GM23338 (cell line): ENCODE measurements around the gene DNAH11. TPM values are rescaled to one million over a fixed set of nuclear protein-coding genes. Genes with fewer than 3 reads are reported as not detected.

Experiments
- ATAC-seq: fragments of 200-7000 bp; cut with Tn5 transposase; 3 replicates; pipeline ENCODE4 v1.9.1; 2020
- DNase-seq: peaks from one replicate; pipeline ENCODE4 v3.0.0-alpha.2; 2015; ENCODE audit warnings: low spot score
- H2AFZ ChIP-seq: fragments of 200-600 bp; sonication (generic); 2 replicates; pipeline ENCODE4 v1.8.0; 2016; ENCODE audit warnings: antibody characterized with exemption, mild to moderate bottlenecking, moderate library complexity
- H3F3A ChIP-seq: fragments of 200-600 bp; sonication (generic); replicated peaks from 2 replicates; pipeline ENCODE4 v1.8.0; 2017; ENCODE audit warnings: antibody characterized with exemption, mixed run types, low read depth
- H3K27ac ChIP-seq: fragments of 200-600 bp; sonication (generic); 2 replicates; pipeline ENCODE4 v1.6.1; 2016; ENCODE audit warnings: low read depth
- H3K27me3 ChIP-seq: fragments of 200-600 bp; sonication (generic); 2 replicates; pipeline ENCODE4 v1.8.0; 2016; ENCODE audit warnings: mild to moderate bottlenecking, mixed run types, moderate library complexity; ENCODE audit not compliant: insufficient read depth
- H3K36me3 ChIP-seq: fragments of 200-600 bp; sonication (generic); 2 replicates; pipeline ENCODE4 v1.8.0; 2016; ENCODE audit warnings: mild to moderate bottlenecking; ENCODE audit not compliant: insufficient read depth
- H3K4me1 ChIP-seq: fragments of 200-600 bp; sonication (generic); 2 replicates; pipeline ENCODE4 v1.8.0; 2016; ENCODE audit warnings: mild to moderate bottlenecking, moderate library complexity; ENCODE audit not compliant: insufficient read depth
- H3K4me2 ChIP-seq: fragments of 200-600 bp; sonication (generic); 2 replicates; pipeline ENCODE4 v1.7.1; 2017; ENCODE audit warnings: mixed run types
- H3K4me3 ChIP-seq: fragments of 200-600 bp; sonication (generic); 2 replicates; pipeline ENCODE4 v1.6.1; 2016; ENCODE audit warnings: mixed run types
- H3K79me2 ChIP-seq: fragments of 200-600 bp; sonication (generic); replicated peaks from 2 replicates; pipeline ENCODE4 v1.8.0; 2017; ENCODE audit warnings: mild to moderate bottlenecking; ENCODE audit not compliant: insufficient read depth
- H3K9me2 ChIP-seq: fragments of 200-600 bp; sonication (generic); 2 replicates; pipeline ENCODE4 v1.8.0; 2017; ENCODE audit not compliant: insufficient read depth
- H4K20me1 ChIP-seq: fragments of 200-600 bp; sonication (generic); replicated peaks from 2 replicates; pipeline ENCODE4 v1.8.0; 2017; ENCODE audit warnings: mild to moderate bottlenecking; ENCODE audit not compliant: insufficient read depth
- H3K27ac Mint-ChIP-seq: 2 replicates; pipeline ENCODE4 v1.8.0; 2020; ENCODE audit warnings: inconsistent platforms, mild to moderate bottlenecking, moderate library complexity, mixed read lengths
- H3K27me3 Mint-ChIP-seq: 3 replicates; pipeline ENCODE4 v1.8.0; 2022; ENCODE audit warnings: low read depth, mild to moderate bottlenecking, moderate library complexity, mixed read lengths, inconsistent platforms; ENCODE audit not compliant: insufficient read depth, poor library complexity
- H3K36me3 Mint-ChIP-seq: 3 replicates; pipeline ENCODE4 v1.8.0; 2021; ENCODE audit warnings: low read depth, mild to moderate bottlenecking, inconsistent platforms, moderate library complexity, mixed read lengths
- H3K4me1 Mint-ChIP-seq: 3 replicates; pipeline ENCODE4 v1.8.0; 2020; ENCODE audit warnings: mild to moderate bottlenecking, inconsistent platforms, mixed read lengths
- H3K4me3 Mint-ChIP-seq: 3 replicates; pipeline ENCODE4 v1.8.0; 2021; ENCODE audit warnings: moderate library complexity, mild to moderate bottlenecking, inconsistent platforms, mixed read lengths
- H3K9me3 Mint-ChIP-seq: 3 replicates; pipeline ENCODE4 v1.8.0; 2020; ENCODE audit warnings: moderate library complexity, mild to moderate bottlenecking, inconsistent platforms, mixed read lengths
- CREB1 ChIP-seq: fragments of 250-450 bp; sonication (Bioruptor Pico); IDR thresholded peaks from 2 replicates; pipeline ENCODE4 v1.5.0; 2020; ENCODE audit warnings: low read depth, mild to moderate bottlenecking, moderate library complexity
- ETS1 ChIP-seq: IDR thresholded peaks from 2 replicates; pipeline ENCODE4 v1.6.1; 2016; ENCODE audit warnings: antibody characterized with exemption
- EZH2 ChIP-seq: fragments of 200-600 bp; sonication (generic); IDR thresholded peaks from one replicate; pipeline ENCODE4 v1.8.0; 2017; ENCODE audit warnings: antibody characterized with exemption, mild to moderate bottlenecking, low read depth; ENCODE audit not compliant: unreplicated experiment
- EZH2phosphoT487 ChIP-seq: fragments of 200-600 bp; sonication (generic); IDR thresholded peaks from one replicate; pipeline ENCODE4 v1.8.1; 2018; ENCODE audit warnings: antibody characterized with exemption; ENCODE audit not compliant: unreplicated experiment
- JUNB ChIP-seq: IDR thresholded peaks from one replicate; pipeline ENCODE4 v1.6.1; 2016; ENCODE audit warnings: antibody characterized with exemption; ENCODE audit not compliant: unreplicated experiment
- NANOG ChIP-seq: IDR thresholded peaks from 2 replicates; pipeline ENCODE4 v1.6.1; 2016; ENCODE audit warnings: antibody characterized with exemption, borderline replicate concordance
- POLR2AphosphoS5 ChIP-seq: IDR thresholded peaks from 2 replicates; pipeline ENCODE4 v1.6.1; 2016; ENCODE audit warnings: antibody characterized with exemption, low read depth
- STAT1 ChIP-seq: IDR thresholded peaks from one replicate; pipeline ENCODE4 v1.6.1; 2016; ENCODE audit warnings: antibody characterized with exemption; ENCODE audit not compliant: unreplicated experiment
- ZNF114 ChIP-seq: fragments of 250-450 bp; sonication (Bioruptor Pico); IDR thresholded peaks from 2 replicates; pipeline ENCODE4 v1.5.0; 2020; ENCODE audit warnings: mild to moderate bottlenecking, moderate library complexity
- ZNF331 ChIP-seq: fragments of 250-450 bp; sonication (Bioruptor Pico); IDR thresholded peaks from 2 replicates; pipeline ENCODE4 v1.5.0; 2020; ENCODE audit warnings: low read depth, mild to moderate bottlenecking, moderate library complexity
- ZNF462 ChIP-seq: fragments of 250-450 bp; sonication (Bioruptor Pico); IDR thresholded peaks from 2 replicates; pipeline ENCODE4 v1.5.0; 2020; ENCODE audit warnings: mild to moderate bottlenecking, moderate library complexity
- polyA plus RNA-seq: library from polyadenylated mRNA; unstranded; fragments of >200 nt; fragmentation: Nextera tagmentation; extraction: Ambion mirVana; gene quantifications from 2 replicates; pipeline ENCODE4 v1.2.1, GENCODE V29; 2016
- total RNA-seq: library from RNA; depleted of rRNA; stranded (reverse); fragments of >200 nt; shearing (Covaris generic); gene quantifications from 2 replicates; pipeline ENCODE4 v1.2.3, GENCODE V29; 2014
- TF ChIP-seq, protein P1 (sequence below), 2 experiments: fragments of 200-600 bp in 1 of 2; sonication (generic) in 1 of 2; conservative IDR thresholded peaks; 2 replicates each; pipeline versions ENCODE4 v1.5.1 to v1.6.1; 2016 to 2017; ENCODE audit warnings: antibody characterized with exemption in 2 of 2, low read depth in 2 of 2, mild to moderate bottlenecking in 2 of 2, moderate library complexity in 1 of 2
- TF ChIP-seq, protein P2 (sequence below): IDR thresholded peaks from one replicate; pipeline ENCODE4 v1.6.1; 2018; ENCODE audit warnings: antibody characterized with exemption; ENCODE audit not compliant: unreplicated experiment

The DNAH11 gene
- total and polyA plus RNA-seq, 2 experiments from 2014 or later = 9.3 TPM

DNA sequence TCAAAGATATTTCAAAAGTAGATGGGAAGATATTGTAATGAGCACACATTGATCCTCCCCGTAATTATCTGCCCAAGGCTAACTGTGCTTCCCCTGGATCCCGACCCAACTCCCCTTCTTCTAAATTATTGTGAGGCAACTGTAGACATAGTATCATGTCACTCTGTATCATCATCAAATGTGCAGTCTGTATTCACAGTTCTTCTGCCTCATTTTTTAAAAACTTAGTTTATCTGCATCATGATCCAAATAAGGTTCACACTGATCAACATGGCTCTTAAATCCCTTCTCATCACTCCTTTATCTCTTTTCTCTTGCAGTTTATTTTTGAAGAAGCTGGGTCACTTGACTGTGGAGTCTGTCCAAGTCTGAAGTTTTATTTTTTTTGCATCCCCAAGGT, 375.4 kb downstream of the DNAH11 start:
- peaks cover 37% of the 10 kb centered on the region for H3K36me3 Mint-ChIP-seq
- peaks cover 44% of the 10 kb centered on the region for H3K4me1 Mint-ChIP-seq
- H3K4me3 ChIP-seq = no peak overlapping the region
- no peak overlapping the region for H3K4me2 ChIP-seq
- H3K9me2 ChIP-seq = no peaks in the 10 kb centered on the region
- no peaks in the 10 kb centered on the region for H3F3A ChIP-seq
- TF ChIP-seq POLR2AphosphoS5 = no peak
- no peak for TF ChIP-seq NANOG
- no peak for TF ChIP-seq ETS1
- no peak for TF ChIP-seq STAT1
- no peak for TF ChIP-seq ZNF462
- TF ChIP-seq EZH2 = no peak
- TF ChIP-seq ZNF331 = no peak
- TF ChIP-seq, protein P1, sequence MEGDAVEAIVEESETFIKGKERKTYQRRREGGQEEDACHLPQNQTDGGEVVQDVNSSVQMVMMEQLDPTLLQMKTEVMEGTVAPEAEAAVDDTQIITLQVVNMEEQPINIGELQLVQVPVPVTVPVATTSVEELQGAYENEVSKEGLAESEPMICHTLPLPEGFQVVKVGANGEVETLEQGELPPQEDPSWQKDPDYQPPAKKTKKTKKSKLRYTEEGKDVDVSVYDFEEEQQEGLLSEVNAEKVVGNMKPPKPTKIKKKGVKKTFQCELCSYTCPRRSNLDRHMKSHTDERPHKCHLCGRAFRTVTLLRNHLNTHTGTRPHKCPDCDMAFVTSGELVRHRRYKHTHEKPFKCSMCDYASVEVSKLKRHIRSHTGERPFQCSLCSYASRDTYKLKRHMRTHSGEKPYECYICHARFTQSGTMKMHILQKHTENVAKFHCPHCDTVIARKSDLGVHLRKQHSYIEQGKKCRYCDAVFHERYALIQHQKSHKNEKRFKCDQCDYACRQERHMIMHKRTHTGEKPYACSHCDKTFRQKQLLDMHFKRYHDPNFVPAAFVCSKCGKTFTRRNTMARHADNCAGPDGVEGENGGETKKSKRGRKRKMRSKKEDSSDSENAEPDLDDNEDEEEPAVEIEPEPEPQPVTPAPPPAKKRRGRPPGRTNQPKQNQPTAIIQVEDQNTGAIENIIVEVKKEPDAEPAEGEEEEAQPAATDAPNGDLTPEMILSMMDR (conservative IDR thresholded peaks at IDR 0.05; ENCODE audit: low read depth in 2 of 2) = no peak
- TF ChIP-seq, protein P2, sequence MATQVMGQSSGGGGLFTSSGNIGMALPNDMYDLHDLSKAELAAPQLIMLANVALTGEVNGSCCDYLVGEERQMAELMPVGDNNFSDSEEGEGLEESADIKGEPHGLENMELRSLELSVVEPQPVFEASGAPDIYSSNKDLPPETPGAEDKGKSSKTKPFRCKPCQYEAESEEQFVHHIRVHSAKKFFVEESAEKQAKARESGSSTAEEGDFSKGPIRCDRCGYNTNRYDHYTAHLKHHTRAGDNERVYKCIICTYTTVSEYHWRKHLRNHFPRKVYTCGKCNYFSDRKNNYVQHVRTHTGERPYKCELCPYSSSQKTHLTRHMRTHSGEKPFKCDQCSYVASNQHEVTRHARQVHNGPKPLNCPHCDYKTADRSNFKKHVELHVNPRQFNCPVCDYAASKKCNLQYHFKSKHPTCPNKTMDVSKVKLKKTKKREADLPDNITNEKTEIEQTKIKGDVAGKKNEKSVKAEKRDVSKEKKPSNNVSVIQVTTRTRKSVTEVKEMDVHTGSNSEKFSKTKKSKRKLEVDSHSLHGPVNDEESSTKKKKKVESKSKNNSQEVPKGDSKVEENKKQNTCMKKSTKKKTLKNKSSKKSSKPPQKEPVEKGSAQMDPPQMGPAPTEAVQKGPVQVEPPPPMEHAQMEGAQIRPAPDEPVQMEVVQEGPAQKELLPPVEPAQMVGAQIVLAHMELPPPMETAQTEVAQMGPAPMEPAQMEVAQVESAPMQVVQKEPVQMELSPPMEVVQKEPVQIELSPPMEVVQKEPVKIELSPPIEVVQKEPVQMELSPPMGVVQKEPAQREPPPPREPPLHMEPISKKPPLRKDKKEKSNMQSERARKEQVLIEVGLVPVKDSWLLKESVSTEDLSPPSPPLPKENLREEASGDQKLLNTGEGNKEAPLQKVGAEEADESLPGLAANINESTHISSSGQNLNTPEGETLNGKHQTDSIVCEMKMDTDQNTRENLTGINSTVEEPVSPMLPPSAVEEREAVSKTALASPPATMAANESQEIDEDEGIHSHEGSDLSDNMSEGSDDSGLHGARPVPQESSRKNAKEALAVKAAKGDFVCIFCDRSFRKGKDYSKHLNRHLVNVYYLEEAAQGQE = no peak
- TF ChIP-seq JUNB = no peak
- TF ChIP-seq ZNF114 (CRISPR knock-in tag) = no peak
- no peak for TF ChIP-seq CREB1 (CRISPR knock-in tag)
- TF ChIP-seq EZH2phosphoT487 = no peak
- H3K79me2 ChIP-seq = peaks cover 86% of the 10 kb centered on the region
- H4K20me1 ChIP-seq = peaks cover 17% of the 10 kb centered on the region
- ATAC-seq (no peak), DNase-seq (no peak)
- no peak overlapping the region for H3K27ac Mint-ChIP-seq
- H3K27me3 ChIP-seq = no peaks in the 10 kb centered on the region
- peaks cover 7% of the 10 kb centered on the region for H3K36me3 ChIP-seq
- H3K9me3 Mint-ChIP-seq = no peaks in the 10 kb centered on the region
- no peaks in the 10 kb centered on the region for H3K27me3 Mint-ChIP-seq
- H3K4me3 Mint-ChIP-seq = no peak overlapping the region
- no peak overlapping the region for H2AFZ ChIP-seq
- H3K4me1 ChIP-seq = peaks cover 33% of the 10 kb centered on the region
- H3K27ac ChIP-seq = no peak overlapping the region
